IMR-90 (cell line): ENCODE data around the gene CASZ1. TPM values are rescaled to one million over a fixed set of nuclear protein-coding genes. Genes with fewer than 3 reads are reported as not detected.

Source experiments
- ATAC-seq: fragments of 200-7000 bp; cut with Tn5 transposase; 2 replicates; pipeline ENCODE4 v1.9.1; 2020; ENCODE audit warnings: low read depth, mild to moderate bottlenecking, moderate library complexity
- BruUV-seq: library from RNA; stranded (reverse); fragments of 400-500 nt; replicated peaks from 2 replicates; lab custom pipeline; 2021; lab: Mats Ljungman, UMichigan
- CTCF ChIA-PET: fragments of 300-600 bp; formaldehyde crosslinking; extraction: SDS; loops from one replicate; lab custom pipeline; 2021; ENCODE audit warnings: antibody characterized with exemption; lab: Yijun Ruan, JAX
- POLR2A ChIA-PET: fragments of 300-600 bp; sonication (Branson Sonifier 250); formaldehyde crosslinking; loops from one replicate; lab custom pipeline; 2022; ENCODE audit warnings: antibody characterized with exemption; ENCODE audit not compliant: unreplicated experiment; lab: Charles Lee
- DNase-seq: peaks from one replicate; pipeline ENCODE4 v3.0.0; 2013
- H2AFZ ChIP-seq: replicated peaks from 2 replicates; pipeline ENCODE3; 2013; ENCODE audit warnings: low read length, mild to moderate bottlenecking; ENCODE audit not compliant: poor library complexity
- H2AK5ac ChIP-seq: 2 replicates; pipeline ENCODE4 v1.6.1; 2013; ENCODE audit warnings: low read depth, low read length, inconsistent platforms
- H2AK9ac ChIP-seq: replicated peaks from 2 replicates; pipeline ENCODE3; 2013; ENCODE audit warnings: mild to moderate bottlenecking, low read depth, low read length, moderate library complexity; ENCODE audit not compliant: poor library complexity
- H2BK120ac ChIP-seq: 2 replicates; pipeline ENCODE4 v1.6.1; 2013; ENCODE audit warnings: low read depth, low read length, inconsistent platforms
- H2BK15ac ChIP-seq: 3 replicates; pipeline ENCODE4 v1.6.1; 2013; ENCODE audit warnings: low read depth, low read length, inconsistent platforms
- H2BK20ac ChIP-seq: 2 replicates; pipeline ENCODE4 v1.6.1; 2013; ENCODE audit warnings: low read depth, mild to moderate bottlenecking, inconsistent platforms, low read length, moderate library complexity
- H2BK5ac ChIP-seq: 2 replicates; pipeline ENCODE4 v1.6.1; 2013; ENCODE audit warnings: mild to moderate bottlenecking, low read depth, low read length, inconsistent platforms; ENCODE audit not compliant: poor library complexity, severe bottlenecking
- H3K14ac ChIP-seq: replicated peaks from 2 replicates; pipeline ENCODE4 v1.6.1; 2013; ENCODE audit warnings: low read depth, low read length, inconsistent platforms
- H3K18ac ChIP-seq: 2 replicates; pipeline ENCODE4 v1.6.1; 2013; ENCODE audit warnings: low read depth, low read length, control low read depth
- H3K23ac ChIP-seq: 2 replicates; pipeline ENCODE4 v1.6.1; 2013; ENCODE audit warnings: low read depth, low read length, inconsistent platforms
- H3K27ac ChIP-seq: 2 replicates; pipeline ENCODE4 v1.5.1; 2013; ENCODE audit warnings: mild to moderate bottlenecking, control low read depth, low read length; ENCODE audit not compliant: insufficient read depth
- H3K27me3 ChIP-seq: 2 replicates; pipeline ENCODE4 v1.6.1; 2013; ENCODE audit warnings: low read length; ENCODE audit not compliant: control insufficient read depth, insufficient read depth
- H3K36me3 ChIP-seq: 2 replicates; pipeline ENCODE4 v1.6.1; 2013; ENCODE audit warnings: low read length, mixed read lengths; ENCODE audit not compliant: control insufficient read depth, insufficient read depth
- H3K4ac ChIP-seq: 2 replicates; pipeline ENCODE4 v1.6.1; 2013; ENCODE audit warnings: low read depth, low read length, inconsistent platforms
- H3K4me1 ChIP-seq: 2 replicates; pipeline ENCODE4 v1.6.1; 2013; ENCODE audit warnings: low read length, mixed read lengths; ENCODE audit not compliant: control insufficient read depth, insufficient read depth
- H3K4me2 ChIP-seq: 2 replicates; pipeline ENCODE4 v1.6.1; 2013; ENCODE audit warnings: low read depth, mild to moderate bottlenecking, control low read depth, low read length, moderate library complexity
- H3K4me3 ChIP-seq: 2 replicates; pipeline ENCODE4 v1.5.1; 2013; ENCODE audit warnings: low read depth, mild to moderate bottlenecking, control low read depth, low read length, moderate library complexity; ENCODE audit not compliant: insufficient read depth
- H3K56ac ChIP-seq: 2 replicates; pipeline ENCODE4 v1.6.1; 2013; ENCODE audit warnings: low read length, inconsistent platforms; ENCODE audit not compliant: insufficient read depth; ENCODE audit errors: extremely low read depth
- H3K79me1 ChIP-seq, 2 experiments: 2 replicates each; pipeline ENCODE4 v1.6.1; 2013; ENCODE audit warnings: low read length in 2 of 2, inconsistent platforms in 1 of 2, low read depth in 1 of 2
- H3K9ac ChIP-seq: 2 replicates; pipeline ENCODE4 v1.6.1; 2013; ENCODE audit warnings: low read depth, low read length, control low read depth
- H3K9me1 ChIP-seq: 2 replicates; pipeline ENCODE4 v1.6.1; 2013; ENCODE audit warnings: low read length, inconsistent platforms; ENCODE audit not compliant: insufficient read depth
- H3K9me3 ChIP-seq: 2 replicates; pipeline ENCODE4 v1.6.1; 2013; ENCODE audit warnings: low read length; ENCODE audit not compliant: control insufficient read depth, insufficient read depth
- H4K20me1 ChIP-seq: 2 replicates; pipeline ENCODE4 v1.6.1; 2013; ENCODE audit warnings: low read length, inconsistent platforms; ENCODE audit not compliant: insufficient read depth
- H4K5ac ChIP-seq: 2 replicates; pipeline ENCODE4 v1.6.1; 2013; ENCODE audit warnings: mild to moderate bottlenecking, low read depth, low read length, control low read depth
- H4K8ac ChIP-seq, 2 experiments: 2 replicates each; pipeline ENCODE4 v1.6.1; 2013; ENCODE audit warnings: low read depth in 2 of 2, low read length in 2 of 2, control low read depth in 1 of 2, inconsistent platforms in 1 of 2
- H4K91ac ChIP-seq: 2 replicates; pipeline ENCODE4 v1.6.1; 2013; ENCODE audit warnings: low read depth, low read length, inconsistent platforms; ENCODE audit not compliant: insufficient read depth
- BHLHE40 ChIP-seq: fragments of 150-350 bp; IDR thresholded peaks from 2 replicates; pipeline ENCODE4 v1.6.1; 2016; ENCODE audit warnings: mild to moderate bottlenecking, low read depth, low read length
- CEBPB ChIP-seq: IDR thresholded peaks from 2 replicates; pipeline ENCODE4 v1.6.1; 2012; ENCODE audit warnings: low read depth, low read length, improper control_type of control experiment
- CHD1 ChIP-seq: IDR thresholded peaks from 2 replicates; pipeline ENCODE4 v1.6.1; 2012; ENCODE audit warnings: low read depth, low read length, improper control_type of control experiment
- CTCF ChIP-seq: conservative IDR thresholded peaks from 2 replicates; pipeline ENCODE4 v1.5.1; 2012; ENCODE audit warnings: mild to moderate bottlenecking, low read depth, low read length, improper control_type of control experiment
- FOS ChIP-seq: fragments of 150-350 bp; IDR thresholded peaks from 2 replicates; pipeline ENCODE4 v1.6.1; 2016; ENCODE audit warnings: low read depth, low read length
- MAFK ChIP-seq: IDR thresholded peaks from 2 replicates; pipeline ENCODE4 v1.6.1; 2012; ENCODE audit warnings: low read depth, low read length, improper control_type of control experiment
- MAZ ChIP-seq: IDR thresholded peaks from 2 replicates; pipeline ENCODE4 v1.6.1; 2012; ENCODE audit warnings: low read depth, mild to moderate bottlenecking, low read length, improper control_type of control experiment, moderate library complexity, borderline replicate concordance
- MXI1 ChIP-seq: IDR thresholded peaks from 2 replicates; pipeline ENCODE4 v1.6.1; 2012; ENCODE audit warnings: low read depth, mild to moderate bottlenecking, low read length, moderate library complexity, borderline replicate concordance
- POLR2A ChIP-seq: IDR thresholded peaks from 2 replicates; pipeline ENCODE4 v1.6.1; 2012; ENCODE audit warnings: mild to moderate bottlenecking, low read depth, low read length
- RAD21 ChIP-seq: IDR thresholded peaks from 2 replicates; pipeline ENCODE4 v1.6.1; 2012; ENCODE audit warnings: low read length, improper control_type of control experiment
- RCOR1 ChIP-seq: IDR thresholded peaks from 2 replicates; pipeline ENCODE4 v1.6.1; 2012; ENCODE audit warnings: mild to moderate bottlenecking, low read length, improper control_type of control experiment; ENCODE audit not compliant: insufficient replicate concordance
- RFX5 ChIP-seq: IDR thresholded peaks from 2 replicates; pipeline ENCODE4 v1.8.0; 2012; ENCODE audit warnings: low read depth, mild to moderate bottlenecking, low read length, moderate library complexity
- SMC3 ChIP-seq: fragments of 150-350 bp; IDR thresholded peaks from 2 replicates; pipeline ENCODE4 v1.6.1; 2016; ENCODE audit warnings: low read depth, mild to moderate bottlenecking, antibody characterized with exemption, low read length, moderate library complexity
- WGBS, 2 experiments: methylation state at CpG; one replicate each; pipeline versions ENCODE4 v1.1.5 to v1.1.7; 2013; ENCODE audit warnings: missing lambda C conversion rate in 2 of 2; ENCODE audit not compliant: insufficient read length in 1 of 2; ENCODE audit errors: extremely low coverage in 2 of 2; 5-methylcytosine and 5-hydroxymethylcytosine counted together
- dilution Hi-C: fragments of 300-500 bp; cut with HindIII; formaldehyde crosslinking; loops from one replicate; pipeline ENCODE4 v1.14.3; 2018; ENCODE audit warnings: low sequenced_read_pairs; ENCODE audit not compliant: unreplicated experiment
- in situ Hi-C: fragments of 300-500 bp; cut with MboI; formaldehyde crosslinking; loops from 3 replicates; pipeline ENCODE4 v1.14.3; 2019; ENCODE audit warnings: low sequenced_read_pairs, inconsistent platforms, mixed read lengths
- intact Hi-C: fragments of 100-400 bp; cut with micrococcal nuclease; formaldehyde crosslinking; loops from 2 replicates; pipeline ENCODE4 v1.10.0; 2022
- polyA plus RNA-seq, 3 experiments: library from polyadenylated mRNA; depleted of rRNA; stranded (reverse); fragments of >200 nt; gene quantifications; 2 replicates each; pipeline ENCODE4 v1.2.3, GENCODE V29; 2012; ENCODE audit warnings: low replicate concordance in 1 of 3
- total RNA-seq: library from RNA; depleted of rRNA; stranded (reverse); fragments of >200 nt; gene quantifications from 2 replicates; pipeline ENCODE4 v1.2.3, GENCODE V29; 2012
- TF ChIP-seq, protein P1 (sequence below): fragments of 150-350 bp; IDR thresholded peaks from 2 replicates; pipeline ENCODE4 v1.6.1; 2016; ENCODE audit warnings: low read depth, mild to moderate bottlenecking, low read length, moderate library complexity, borderline replicate concordance
- TF ChIP-seq, protein P2 (sequence below): fragments of 150-350 bp; IDR thresholded peaks from 2 replicates; pipeline ENCODE4 v1.6.1; 2017; ENCODE audit warnings: mild to moderate bottlenecking, antibody characterized with exemption, low read length, low read depth

Gene CASZ1
- total and polyA plus RNA-seq, 2 of the 4 experiments (the other 2 are of a cell fraction) = 0.18 to 0.24 TPM

DNA sequence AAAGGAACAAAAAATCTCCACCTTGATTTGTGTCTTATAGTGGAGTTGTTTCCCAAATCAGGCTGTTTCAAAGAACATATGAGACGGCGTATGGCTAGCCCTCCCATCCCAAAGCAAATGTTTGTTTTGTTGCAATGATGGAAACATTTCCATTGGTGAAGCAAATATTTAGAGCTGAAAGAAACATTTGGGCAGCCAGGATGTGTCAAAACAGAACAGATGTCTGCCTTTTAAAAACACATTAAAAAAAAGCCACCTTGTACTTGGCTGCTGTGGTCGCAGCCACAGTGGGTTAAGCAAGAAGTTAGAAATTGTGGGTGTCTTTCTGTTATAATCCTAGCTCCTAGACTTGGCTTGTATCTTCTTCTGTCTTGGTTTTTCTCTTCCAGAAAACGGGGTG, 205.4 kb downstream of the CASZ1 start:
- ChIA-PET POLR2A (no interaction called here), CTCF (no interaction called here)
- Histone ChIP-seq H3K27me3 (no peaks in the 10 kb centered on the region), H3K36me3 (no peaks in the 10 kb centered on the region), H3K4me2 (no peak overlapping the region), H3K18ac (no peak overlapping the region), H2AK5ac (no peak overlapping the region), H2BK20ac (no peak overlapping the region), H2AK9ac (no peak overlapping the region), H3K23ac (no peak overlapping the region), H4K5ac (no peak overlapping the region), H3K27ac (no peak overlapping the region), H3K14ac (no peak overlapping the region), H3K9me3 (no peaks in the 10 kb centered on the region), H2BK5ac (no peak overlapping the region), H4K91ac (no peak overlapping the region), H3K9me1 (no peaks in the 10 kb centered on the region), H4K8ac (no peak overlapping the region), H2BK120ac (no peak overlapping the region), H3K4me3 (no peak overlapping the region), H2AFZ (no peak overlapping the region), H2BK15ac (no peak overlapping the region), H3K9ac (no peak overlapping the region), H3K4me1 (peaks cover 7% of the 10 kb centered on the region; the same call in 1 of the 2 replicates), H3K4ac (no peak overlapping the region), H3K56ac (no peak overlapping the region), H4K20me1 (peaks cover 4% of the 10 kb centered on the region; the same call in 1 of the 2 replicates), H3K79me1 (peaks cover 3 to 12% of the 10 kb centered on the region in 2 experiments; a peak in 2 of 4 replicates)
- TF ChIP-seq FOS (no peak), POLR2A (no peak), MAZ (no peak), CTCF (no peak), CHD1 (no peak), RAD21 (no peak), CEBPB (no peak), BHLHE40 (no peak), MXI1 (no peak), SMC3 (no peak), RCOR1 (no peak), MAFK (no peak), RFX5 (no peak)
- TF ChIP-seq, protein P1, sequence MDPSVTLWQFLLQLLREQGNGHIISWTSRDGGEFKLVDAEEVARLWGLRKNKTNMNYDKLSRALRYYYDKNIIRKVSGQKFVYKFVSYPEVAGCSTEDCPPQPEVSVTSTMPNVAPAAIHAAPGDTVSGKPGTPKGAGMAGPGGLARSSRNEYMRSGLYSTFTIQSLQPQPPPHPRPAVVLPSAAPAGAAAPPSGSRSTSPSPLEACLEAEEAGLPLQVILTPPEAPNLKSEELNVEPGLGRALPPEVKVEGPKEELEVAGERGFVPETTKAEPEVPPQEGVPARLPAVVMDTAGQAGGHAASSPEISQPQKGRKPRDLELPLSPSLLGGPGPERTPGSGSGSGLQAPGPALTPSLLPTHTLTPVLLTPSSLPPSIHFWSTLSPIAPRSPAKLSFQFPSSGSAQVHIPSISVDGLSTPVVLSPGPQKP = no peak
- TF ChIP-seq, protein P2, sequence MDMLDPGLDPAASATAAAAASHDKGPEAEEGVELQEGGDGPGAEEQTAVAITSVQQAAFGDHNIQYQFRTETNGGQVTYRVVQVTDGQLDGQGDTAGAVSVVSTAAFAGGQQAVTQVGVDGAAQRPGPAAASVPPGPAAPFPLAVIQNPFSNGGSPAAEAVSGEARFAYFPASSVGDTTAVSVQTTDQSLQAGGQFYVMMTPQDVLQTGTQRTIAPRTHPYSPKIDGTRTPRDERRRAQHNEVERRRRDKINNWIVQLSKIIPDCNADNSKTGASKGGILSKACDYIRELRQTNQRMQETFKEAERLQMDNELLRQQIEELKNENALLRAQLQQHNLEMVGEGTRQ = no peak
- no peak for DNase-seq
- no CpG with 5 or more reads among the region's 4 CpGs for WGBS, 2 experiments
- no peak for ATAC-seq
- intact Hi-C loops = no loop called here
- dilution Hi-C loops = no loop called here
- in situ Hi-C loops = no loop called here
- BruUV-seq = no TSS peak
